Neural cell (in vitro differentiated cells): Measurements from ENCODE around the gene SLIT3. TPM values are rescaled to one million over a fixed set of nuclear protein-coding genes. Genes with fewer than 3 reads are reported as not detected.

Source experiments
- H2AFZ ChIP-seq: fragments of 200-600, 300-800 bp; sonication (generic), shearing (Covaris generic); 2 replicates; pipeline ENCODE4 v1.6.0; 2014; ENCODE audit warnings: low read depth, mild to moderate bottlenecking, antibody characterized with exemption, low read length, moderate library complexity
- H3F3A ChIP-seq: fragments of 200-600 bp; shearing (Covaris generic); 2 replicates; pipeline ENCODE4 v1.6.1; 2016; ENCODE audit warnings: mild to moderate bottlenecking, moderate library complexity, mixed read lengths, antibody characterized with exemption, low read length; ENCODE audit not compliant: insufficient read depth, poor library complexity, severe bottlenecking
- H3K27ac ChIP-seq: fragments of 200-600, 300-800 bp; sonication (generic), shearing (Covaris generic); 2 replicates; pipeline ENCODE4 v1.5.1; 2014; ENCODE audit warnings: mild to moderate bottlenecking, low read length, moderate library complexity
- H3K27me3 ChIP-seq: fragments of 300-800, 200-600 bp; sonication (generic), shearing (Covaris generic); 2 replicates; pipeline ENCODE4 v1.6.0; 2014; ENCODE audit warnings: mild to moderate bottlenecking, low read depth, low read length, moderate library complexity; ENCODE audit not compliant: insufficient read depth
- H3K36me3 ChIP-seq: fragments of 300-800, 200-600 bp; sonication (generic), shearing (Covaris generic); 2 replicates; pipeline ENCODE4 v1.5.1; 2014; ENCODE audit warnings: mild to moderate bottlenecking, antibody characterized with exemption, low read length, moderate library complexity; ENCODE audit not compliant: insufficient read depth
- H3K4me2 ChIP-seq: fragments of 300-800, 200-600 bp; sonication (generic), shearing (Covaris generic); 2 replicates; pipeline ENCODE4 v1.6.0; 2014; ENCODE audit warnings: mild to moderate bottlenecking, low read length
- H3K4me3 ChIP-seq: fragments of 300-800, 200-600 bp; sonication (generic), shearing (Covaris generic); 2 replicates; pipeline ENCODE4 v1.5.1; 2014; ENCODE audit warnings: mild to moderate bottlenecking, low read length, moderate library complexity
- H3K79me2 ChIP-seq: fragments of 200-600 bp; shearing (Covaris generic); replicated peaks from 2 replicates; pipeline ENCODE4 v1.6.0; 2014; ENCODE audit warnings: mild to moderate bottlenecking, low read length, moderate library complexity; ENCODE audit not compliant: insufficient read depth
- H3K9ac ChIP-seq: fragments of 300-800, 200-600 bp; sonication (generic), shearing (Covaris generic); 2 replicates; pipeline ENCODE4 v1.6.1; 2016; ENCODE audit warnings: mild to moderate bottlenecking, low read length, mixed read lengths
- H3K9me2 ChIP-seq: fragments of 200-600 bp; shearing (Covaris generic); 2 replicates; pipeline ENCODE4 v1.6.1; 2016; ENCODE audit warnings: mild to moderate bottlenecking, low read length, mixed read lengths; ENCODE audit not compliant: insufficient read depth
- H3K9me3 ChIP-seq: fragments of 200-600, 300-800 bp; sonication (generic), shearing (Covaris generic); 2 replicates; pipeline ENCODE4 v1.6.1; 2016; ENCODE audit warnings: mild to moderate bottlenecking, mixed run types, low read length, moderate library complexity, mixed read lengths
- H4K20me1 ChIP-seq: fragments of 200-600 bp; shearing (Covaris generic); 2 replicates; pipeline ENCODE4 v1.6.1; 2016; ENCODE audit warnings: mild to moderate bottlenecking, mixed run types; ENCODE audit not compliant: insufficient read depth
- EP300 ChIP-seq: fragments of 450-650 bp; conservative IDR thresholded peaks from 2 replicates; pipeline ENCODE4 v1.6.1; 2014; ENCODE audit warnings: antibody characterized with exemption, mild to moderate bottlenecking, moderate library complexity; ENCODE audit not compliant: poor library complexity, severe bottlenecking
- EZH2 ChIP-seq: fragments of 200-600, 300-800 bp; shearing (Covaris generic), sonication (generic); IDR thresholded peaks from 2 replicates; pipeline ENCODE4 v1.6.1; 2014; ENCODE audit warnings: antibody characterized with exemption, low read length, borderline replicate concordance, mild to moderate bottlenecking; ENCODE audit not compliant: insufficient read depth, poor library complexity, severe bottlenecking
- MXI1 ChIP-seq: fragments of 450-650 bp; conservative IDR thresholded peaks from 2 replicates; pipeline ENCODE4 v1.6.1; 2014; ENCODE audit warnings: antibody characterized with exemption, mild to moderate bottlenecking; ENCODE audit not compliant: poor library complexity, severe bottlenecking
- POLR2AphosphoS5 ChIP-seq: IDR thresholded peaks from 2 replicates; pipeline ENCODE4 v1.6.1; 2012
- RAD21 ChIP-seq: fragments of 450-650 bp; conservative IDR thresholded peaks from 2 replicates; pipeline ENCODE4 v1.6.1; 2014; ENCODE audit warnings: antibody characterized with exemption, mild to moderate bottlenecking, moderate library complexity
- REST ChIP-seq: IDR thresholded peaks from 2 replicates; pipeline ENCODE4 v1.6.1; 2012; ENCODE audit warnings: borderline replicate concordance
- SMC3 ChIP-seq: fragments of 450-650 bp; conservative IDR thresholded peaks from 2 replicates; pipeline ENCODE4 v1.6.1; 2014; ENCODE audit warnings: antibody characterized with exemption, mild to moderate bottlenecking, moderate library complexity; ENCODE audit not compliant: poor library complexity
- TAF1 ChIP-seq: IDR thresholded peaks from 2 replicates; pipeline ENCODE4 v1.6.1; 2012; ENCODE audit warnings: low read depth
- polyA plus RNA-seq: library from polyadenylated mRNA; depleted of rRNA; stranded (reverse); fragments of >200 nt; gene quantifications from 2 replicates; pipeline ENCODE4 v1.2.3, GENCODE V29; 2014
- TF ChIP-seq, protein P1 (sequence below): fragments of 450-650 bp; IDR thresholded peaks from 2 replicates; pipeline ENCODE4 v1.5.1; 2014; ENCODE audit warnings: antibody characterized with exemption, mild to moderate bottlenecking, moderate library complexity; ENCODE audit not compliant: poor library complexity, severe bottlenecking

The SLIT3 gene
- polyA plus RNA-seq, 1 donor from 2014 or later, result 1.2 TPM

DNA sequence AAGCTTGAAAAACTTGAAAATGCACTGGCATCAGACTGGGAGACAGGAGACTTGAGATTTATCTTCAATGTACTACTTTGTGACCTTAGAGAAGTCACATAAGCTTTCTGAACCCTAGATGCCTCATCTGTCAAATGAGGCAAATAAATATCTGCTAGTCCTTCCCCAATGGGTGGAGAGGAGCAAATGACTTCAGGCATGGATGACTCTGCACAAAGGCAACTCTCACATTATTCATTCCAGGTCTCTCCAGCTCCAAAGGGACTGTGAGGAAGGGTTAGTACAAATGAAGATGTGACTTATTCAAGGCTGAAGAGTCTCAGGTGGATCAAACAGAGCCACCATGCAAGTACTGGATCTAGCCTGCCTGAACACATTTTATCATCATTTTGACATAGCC is 228.7 kb downstream of the SLIT3 start:
- H3K27ac ChIP-seq, result no peak overlapping the region
- no peaks in the 10 kb centered on the region for H3K9me2 ChIP-seq
- H3F3A ChIP-seq, result no peaks in the 10 kb centered on the region
- no peaks in the 10 kb centered on the region for H3K27me3 ChIP-seq
- no peak overlapping the region for H3K4me2 ChIP-seq
- no peak overlapping the region for H3K9ac ChIP-seq
- H3K9me3 ChIP-seq, result no peaks in the 10 kb centered on the region
- no peaks in the 10 kb centered on the region for H4K20me1 ChIP-seq
- H3K36me3 ChIP-seq, result no peaks in the 10 kb centered on the region
- H3K79me2 ChIP-seq, result no peaks in the 10 kb centered on the region
- TF ChIP-seq EP300 (no peak), POLR2AphosphoS5 (no peak), MXI1 (no peak)
- H2AFZ ChIP-seq, result no peak overlapping the region
- H3K4me3 ChIP-seq, result no peak overlapping the region

DNA sequence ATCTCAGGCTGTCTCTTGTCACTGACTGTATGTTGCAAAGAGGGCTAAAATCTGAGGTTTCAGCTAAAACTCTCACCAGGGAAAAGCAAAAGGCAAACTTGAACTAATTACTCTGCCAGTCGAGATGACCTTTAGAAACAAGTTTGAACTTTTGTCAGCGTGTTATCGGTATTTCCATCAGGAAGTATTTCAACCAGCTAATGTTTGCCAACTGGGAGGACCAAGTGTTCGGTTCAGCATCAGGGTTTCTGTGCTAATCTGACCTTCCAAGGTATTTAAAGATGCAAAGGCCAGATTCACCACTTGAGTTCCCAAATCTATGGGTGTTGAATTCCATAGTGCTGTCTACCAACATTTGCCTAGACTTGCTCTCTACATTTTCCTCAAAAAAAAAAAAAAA is 230.5 kb downstream of the SLIT3 start:
- no peaks in the 10 kb centered on the region for H3K9me2 ChIP-seq
- no peaks in the 10 kb centered on the region for H3K9me3 ChIP-seq
- H3K4me3 ChIP-seq, result no peak overlapping the region
- no peak overlapping the region for H3K4me2 ChIP-seq
- no peaks in the 10 kb centered on the region for H4K20me1 ChIP-seq
- H3K9ac ChIP-seq, result no peak overlapping the region
- H3F3A ChIP-seq, result no peaks in the 10 kb centered on the region
- H3K36me3 ChIP-seq, result no peaks in the 10 kb centered on the region
- no peaks in the 10 kb centered on the region for H3K27me3 ChIP-seq
- no peak overlapping the region for H3K27ac ChIP-seq
- no peak for TF ChIP-seq MXI1
- no peak for TF ChIP-seq RAD21
- no peak for TF ChIP-seq POLR2AphosphoS5
- no peak for TF ChIP-seq TAF1
- TF ChIP-seq EP300, result no peak
- TF ChIP-seq SMC3, result no peak
- TF ChIP-seq EZH2, result no peak
- TF ChIP-seq, protein P1, sequence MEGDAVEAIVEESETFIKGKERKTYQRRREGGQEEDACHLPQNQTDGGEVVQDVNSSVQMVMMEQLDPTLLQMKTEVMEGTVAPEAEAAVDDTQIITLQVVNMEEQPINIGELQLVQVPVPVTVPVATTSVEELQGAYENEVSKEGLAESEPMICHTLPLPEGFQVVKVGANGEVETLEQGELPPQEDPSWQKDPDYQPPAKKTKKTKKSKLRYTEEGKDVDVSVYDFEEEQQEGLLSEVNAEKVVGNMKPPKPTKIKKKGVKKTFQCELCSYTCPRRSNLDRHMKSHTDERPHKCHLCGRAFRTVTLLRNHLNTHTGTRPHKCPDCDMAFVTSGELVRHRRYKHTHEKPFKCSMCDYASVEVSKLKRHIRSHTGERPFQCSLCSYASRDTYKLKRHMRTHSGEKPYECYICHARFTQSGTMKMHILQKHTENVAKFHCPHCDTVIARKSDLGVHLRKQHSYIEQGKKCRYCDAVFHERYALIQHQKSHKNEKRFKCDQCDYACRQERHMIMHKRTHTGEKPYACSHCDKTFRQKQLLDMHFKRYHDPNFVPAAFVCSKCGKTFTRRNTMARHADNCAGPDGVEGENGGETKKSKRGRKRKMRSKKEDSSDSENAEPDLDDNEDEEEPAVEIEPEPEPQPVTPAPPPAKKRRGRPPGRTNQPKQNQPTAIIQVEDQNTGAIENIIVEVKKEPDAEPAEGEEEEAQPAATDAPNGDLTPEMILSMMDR, result no peak
- TF ChIP-seq REST, result no peak
- no peak overlapping the region for H2AFZ ChIP-seq
- no peaks in the 10 kb centered on the region for H3K79me2 ChIP-seq

DNA sequence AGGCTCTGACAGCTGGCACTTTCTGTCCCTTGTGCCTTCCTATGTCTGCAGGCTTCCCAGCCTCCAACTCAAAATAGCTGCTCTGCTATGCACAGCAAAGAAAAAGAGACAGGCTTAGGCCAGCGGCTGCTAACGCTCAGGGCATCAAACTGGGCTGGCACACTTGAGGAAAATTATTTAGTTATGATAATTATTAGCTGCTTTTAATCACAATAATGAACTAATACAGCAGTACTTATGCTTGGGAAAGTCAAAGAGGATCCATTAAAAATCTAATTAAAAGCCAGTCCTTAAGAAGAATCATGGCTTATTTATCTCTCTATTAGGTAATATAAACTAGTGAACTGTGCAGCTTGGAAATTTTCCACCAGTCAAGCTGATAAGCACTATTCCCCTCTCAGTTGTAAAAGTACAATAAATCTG is 233.2 kb downstream of the SLIT3 start:
- Histone ChIP-seq H3K9me2 (no peaks in the 10 kb centered on the region), H3K27ac (no peak overlapping the region), H3F3A (no peaks in the 10 kb centered on the region), H3K36me3 (no peaks in the 10 kb centered on the region), H3K27me3 (no peaks in the 10 kb centered on the region), H3K4me2 (no peak overlapping the region), H2AFZ (no peak overlapping the region), H4K20me1 (no peaks in the 10 kb centered on the region), H3K9ac (peak overlapping the region; percentile 10), H3K9me3 (no peaks in the 10 kb centered on the region), H3K79me2 (no peaks in the 10 kb centered on the region), H3K4me3 (no peak overlapping the region)
- TF ChIP-seq SMC3 (no peak), EP300 (no peak), EZH2 (no peak), RAD21 (no peak), TAF1 (no peak), POLR2AphosphoS5 (no peak), REST (no peak), MXI1 (no peak)
- TF ChIP-seq, protein P1, result no peak
